A673 (cell line): ENCODE measurements around the gene FARP2. TPM values are rescaled to one million over a fixed set of nuclear protein-coding genes. Genes with fewer than 3 reads are reported as not detected.

ENCODE experiments used
- Bru-seq: library from RNA; stranded (reverse); fragments of 400-500 nt; gene quantifications from one replicate; lab custom pipeline; 2021; lab: Mats Ljungman, UMichigan
- BruChase-seq, 2 experiments: library from RNA; stranded (reverse); fragments of 400-500 nt; gene quantifications; one replicate each; lab custom pipeline; 2021; lab: Mats Ljungman, UMichigan
- BruUV-seq: library from RNA; stranded (reverse); fragments of 400-500 nt; replicated peaks from 2 replicates; lab custom pipeline; 2021; lab: Mats Ljungman, UMichigan
- CTCF ChIA-PET: fragments of 300-600 bp; sonication (Branson Sonifier 250); formaldehyde crosslinking; loops from one replicate; lab custom pipeline; 2022; ENCODE audit warnings: antibody characterized with exemption; lab: Charles Lee
- POLR2A ChIA-PET: fragments of 300-600 bp; sonication (Branson Sonifier 250); formaldehyde crosslinking; loops from one replicate; lab custom pipeline; 2022; ENCODE audit warnings: antibody characterized with exemption; ENCODE audit not compliant: low non-redundant PET; lab: Charles Lee
- DNase-seq: peaks from one replicate; pipeline ENCODE4 v3.0.0-alpha.2; 2015; ENCODE audit warnings: low spot score
- H3K27ac ChIP-seq: fragments of 200-600 bp; sonication (generic); 2 replicates; pipeline ENCODE4 v1.5.1; 2016; ENCODE audit warnings: mixed run types, low read depth, mild to moderate bottlenecking, mixed read lengths, antibody characterized with exemption, low read length; ENCODE audit not compliant: poor library complexity, severe bottlenecking
- H3K27me3 ChIP-seq: fragments of 200-600 bp; sonication (generic); replicated peaks from 2 replicates; pipeline ENCODE4 v1.6.1; 2017; ENCODE audit warnings: mixed run types, low read depth, mild to moderate bottlenecking, mixed read lengths, antibody characterized with exemption, low read length; ENCODE audit not compliant: insufficient read depth, poor library complexity
- H3K36me3 ChIP-seq: fragments of 200-600 bp; sonication (generic); 2 replicates; pipeline ENCODE4 v1.6.1; 2016; ENCODE audit warnings: mixed run types, mild to moderate bottlenecking, mixed read lengths, antibody characterized with exemption, low read length; ENCODE audit not compliant: insufficient read depth, poor library complexity, severe bottlenecking
- H3K4me1 ChIP-seq: fragments of 200-600 bp; sonication (generic); 2 replicates; pipeline ENCODE4 v1.6.1; 2017; ENCODE audit warnings: mixed run types, mild to moderate bottlenecking, mixed read lengths, antibody characterized with exemption, low read length; ENCODE audit not compliant: insufficient read depth, poor library complexity, severe bottlenecking
- H3K4me3 ChIP-seq: fragments of 200-600 bp; sonication (generic); 2 replicates; pipeline ENCODE4 v1.5.1; 2016; ENCODE audit warnings: low read depth, mixed run types, mild to moderate bottlenecking, mixed read lengths, low read length; ENCODE audit not compliant: poor library complexity, severe bottlenecking
- H3K9me3 ChIP-seq: fragments of 200-600 bp; sonication (generic); 2 replicates; pipeline ENCODE4 v1.6.1; 2016; ENCODE audit warnings: mixed run types, low read depth, mild to moderate bottlenecking, mixed read lengths, antibody characterized with exemption, low read length; ENCODE audit not compliant: poor library complexity, severe bottlenecking
- CTCF ChIP-seq: fragments of 300-800, 200-600 bp; sonication (generic); conservative IDR thresholded peaks from 2 replicates; pipeline ENCODE4 v1.5.1; 2017; ENCODE audit warnings: low read depth, mild to moderate bottlenecking, antibody characterized with exemption, low read length, moderate library complexity, mixed read lengths
- EZH2 ChIP-seq: fragments of 200-600 bp; sonication (generic); IDR thresholded peaks from 2 replicates; pipeline ENCODE4 v1.6.1; 2017; ENCODE audit warnings: borderline replicate concordance, low read depth, mild to moderate bottlenecking, mixed read lengths, antibody characterized with exemption, low read length; ENCODE audit not compliant: poor library complexity, severe bottlenecking
- intact Hi-C: fragments of 100-400 bp; cut with micrococcal nuclease; formaldehyde crosslinking; loops from one replicate; pipeline ENCODE4 v1.10.0; 2022; ENCODE audit not compliant: unreplicated experiment
- long read RNA-seq: library from polyadenylated mRNA; stranded (forward); transcript quantifications from one replicate; pipeline ENCODE4 v2.0.0, GENCODE V29; 2022
- total RNA-seq: library from RNA; stranded (reverse); gene quantifications from 2 replicates; pipeline ENCODE4 v1.2.3, GENCODE V29; 2021

Gene FARP2
- 53.3 and 72.1 TPM in 2 replicates for total RNA-seq
- percentile 73 among the genes with signal in this experiment for Bru-seq, nascent RNA
- BruChase-seq, experiment 1, labeled RNA remaining after a 2-hour chase: percentile 72 among the genes with signal in this experiment
- BruChase-seq, experiment 2, labeled RNA remaining after a 6-hour chase: percentile 76 among the genes with signal in this experiment
- long read RNA-seq, full-length matches to known transcripts: 10 of 32 reads
- long read RNA-seq, partial matches to known transcripts: 6 of 32 reads
- long read RNA-seq, other reads (novel, unspliced or antisense): 16 of 32 reads

- peak within 1 kb of the TSS; percentile 82 for H3K4me3 ChIP-seq
- H3K4me1 ChIP-seq: peaks cover 17% of the 10 kb centered on the region
- H3K9me3 ChIP-seq: no peaks in the 10 kb centered on the region
- H3K27ac ChIP-seq: peak within 1 kb of the TSS; percentile 85
- ChIA-PET POLR2A (interaction anchor here (0.6 to 0.7 kb wide), 2 partner anchors 17 to 384 kb away, joined by 3 to 4 read pairs; no protein-coding TSS in a partner anchor), CTCF (no interaction called here)
- peaks cover 37% of the 10 kb centered on the region for H3K36me3 ChIP-seq
- intact Hi-C loops: loop anchor here (2.0 to 5.0 kb wide), 2 partner anchors 41 to 526 kb away; partner anchors contain the start of genes HDLBP and SEPTIN2
- peak; percentile 99 for DNase-seq
- no peaks in the 10 kb centered on the region for H3K27me3 ChIP-seq
- TF ChIP-seq CTCF: no peak
- TF ChIP-seq EZH2: no peak
- BruUV-seq: no TSS peak
Observed at GRCh38 chr2:241355983-241356870, at the start of gene FARP2. Gene FARP2 (plus strand): TSS chr2:241356285. CDS start chr2:241373108, 16,823 bp downstream.

- POLR2A ChIA-PET: no interaction called here
- CTCF ChIA-PET: interaction anchor here (0.6 kb wide), 1 partner anchor 24 kb away, joined by 7 read pairs; no protein-coding TSS in a partner anchor
- intact Hi-C loops: no loop called here
- Histone ChIP-seq H3K27me3 (no peaks in the 10 kb centered on the region), H3K4me1 (peaks cover 4% of the 10 kb centered on the region), H3K27ac (no peak overlapping the region), H3K4me3 (no peak overlapping the region), H3K9me3 (no peaks in the 10 kb centered on the region), H3K36me3 (no peaks in the 10 kb centered on the region)
- DNase-seq: no peak
- BruUV-seq: no TSS peak
- TF ChIP-seq CTCF (no peak), EZH2 (no peak)
Observed at GRCh38 chr2:241307055-241307454, 49.0 kb upstream of the FARP2 start.

- intact Hi-C loops: no loop called here
- H3K4me1 ChIP-seq: peaks cover 4% of the 10 kb centered on the region
- H3K4me3 ChIP-seq: no peak overlapping the region
- BruUV-seq: no TSS peak
- ChIA-PET POLR2A (no interaction called here), CTCF (no interaction called here)
- H3K27me3 ChIP-seq: no peaks in the 10 kb centered on the region
- no peaks in the 10 kb centered on the region for H3K9me3 ChIP-seq
- DNase-seq: no peak
- no peak overlapping the region for H3K27ac ChIP-seq
- H3K36me3 ChIP-seq: no peaks in the 10 kb centered on the region
- no peak for TF ChIP-seq CTCF
- TF ChIP-seq EZH2: no peak
Observed at GRCh38 chr2:241308267-241308666, 47.8 kb upstream of the FARP2 start.
